Measurements from ENCODE around the gene FOXR1. TPM values are rescaled to one million over a fixed set of nuclear protein-coding genes. Genes with fewer than 3 reads are reported as not detected.
"Not testable (repeated sequence)": the region's sequence is repeated elsewhere in the genome, so short reads cannot be mapped to it uniquely, and the experiment has no call there.

FOXR1 gene
- total and polyA plus RNA-seq, 9 donors: 1.7 TPM; not detected in 8

DNA sequence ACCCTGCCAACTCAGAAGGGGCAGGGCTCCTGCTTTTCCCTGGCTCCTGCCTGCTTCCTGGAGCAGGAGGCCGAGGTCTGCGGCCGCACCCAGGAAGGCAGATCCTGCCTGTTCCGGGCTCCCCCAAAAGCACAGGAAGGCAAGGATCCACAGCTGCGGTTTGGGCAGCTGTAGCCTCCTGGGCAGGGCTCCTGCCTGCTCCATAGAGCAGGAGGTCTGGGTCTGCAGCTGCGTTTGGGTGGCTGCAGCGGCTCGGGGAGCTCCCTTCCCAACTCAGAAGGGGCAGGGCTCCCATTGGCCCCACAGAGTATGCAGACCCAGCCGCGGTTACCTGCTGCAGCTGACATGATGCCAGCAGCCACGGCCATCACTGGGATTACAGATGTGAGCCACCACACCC, 10.0 kb upstream of the FOXR1 start:
- intact Hi-C loops (cut with DNase I): no loop called here
- Histone ChIP-seq H3K4me1 (ENCODE audit: insufficient read depth) (no peaks in the 10 kb centered on the region), H3K27me3 (no peaks in the 10 kb centered on the region), H3K36me3 (no peaks in the 10 kb centered on the region), H3K27ac (no peak overlapping the region), H3K9me3 (no peaks in the 10 kb centered on the region), H3K4me3 (no peak overlapping the region)
- TF ChIP-seq POLR2A (IDR thresholded peaks at IDR 0.05) (no peak), EP300 (IDR thresholded peaks at IDR 0.05) (no peak)
- TF ChIP-seq, protein P1, sequence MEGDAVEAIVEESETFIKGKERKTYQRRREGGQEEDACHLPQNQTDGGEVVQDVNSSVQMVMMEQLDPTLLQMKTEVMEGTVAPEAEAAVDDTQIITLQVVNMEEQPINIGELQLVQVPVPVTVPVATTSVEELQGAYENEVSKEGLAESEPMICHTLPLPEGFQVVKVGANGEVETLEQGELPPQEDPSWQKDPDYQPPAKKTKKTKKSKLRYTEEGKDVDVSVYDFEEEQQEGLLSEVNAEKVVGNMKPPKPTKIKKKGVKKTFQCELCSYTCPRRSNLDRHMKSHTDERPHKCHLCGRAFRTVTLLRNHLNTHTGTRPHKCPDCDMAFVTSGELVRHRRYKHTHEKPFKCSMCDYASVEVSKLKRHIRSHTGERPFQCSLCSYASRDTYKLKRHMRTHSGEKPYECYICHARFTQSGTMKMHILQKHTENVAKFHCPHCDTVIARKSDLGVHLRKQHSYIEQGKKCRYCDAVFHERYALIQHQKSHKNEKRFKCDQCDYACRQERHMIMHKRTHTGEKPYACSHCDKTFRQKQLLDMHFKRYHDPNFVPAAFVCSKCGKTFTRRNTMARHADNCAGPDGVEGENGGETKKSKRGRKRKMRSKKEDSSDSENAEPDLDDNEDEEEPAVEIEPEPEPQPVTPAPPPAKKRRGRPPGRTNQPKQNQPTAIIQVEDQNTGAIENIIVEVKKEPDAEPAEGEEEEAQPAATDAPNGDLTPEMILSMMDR (IDR thresholded peaks at IDR 0.05): no peak
- DNase-seq: no peak
- WGBS, 3 donors: 20 to 39% (median 27%) methylated on average over 8 to 11 of the region's 11 CpGs

DNA sequence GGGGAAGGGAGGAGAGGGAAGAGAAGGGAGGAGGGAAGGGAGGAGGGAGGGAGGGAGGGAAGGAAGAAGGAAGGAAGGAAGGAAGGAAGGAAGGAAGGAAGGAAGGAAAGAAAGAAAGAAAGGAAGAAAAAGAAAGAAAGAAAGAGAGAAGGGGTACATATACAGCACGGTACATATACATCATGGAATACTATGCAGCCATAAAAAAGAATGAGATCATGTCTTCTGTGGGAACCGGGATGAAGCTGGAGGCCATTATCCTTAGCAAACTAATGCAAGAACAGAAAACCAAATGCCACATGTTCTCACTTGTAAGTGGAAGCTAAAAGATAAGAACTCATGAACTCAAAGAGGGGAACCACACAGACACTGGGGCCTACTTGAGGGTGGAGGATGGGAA, 2.1 kb upstream of the FOXR1 start:
- H3K27me3 ChIP-seq; DNase-seq; intact Hi-C loops (cut with DNase I); H3K27ac ChIP-seq; H3K4me1 ChIP-seq (ENCODE audit: insufficient read depth); H3K36me3 ChIP-seq; H3K9me3 ChIP-seq; H3K4me3 ChIP-seq: not testable (repeated sequence)
- WGBS, 3 donors: 86 to 94% (median 93%) methylated on average over 2 of the region's 2 CpGs

DNA sequence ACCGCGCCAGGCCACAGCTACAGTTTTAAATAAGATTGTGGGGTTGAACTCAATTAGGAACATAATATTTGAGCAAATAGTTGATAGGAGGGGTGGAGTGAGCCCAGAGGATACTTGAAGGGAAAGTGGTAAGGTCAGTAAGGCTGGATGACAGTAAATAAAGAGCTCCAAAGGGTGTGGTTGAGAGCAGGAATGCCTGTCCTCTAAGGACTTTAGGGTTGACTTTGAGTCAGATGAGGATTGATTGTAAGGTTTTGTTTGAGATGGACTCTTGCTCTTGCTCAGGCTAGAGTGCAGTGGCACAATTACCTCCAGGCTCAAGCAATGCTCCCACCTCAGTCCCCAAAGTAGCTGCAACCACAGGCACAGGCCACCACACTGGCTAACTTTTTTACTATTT, 2.4 kb downstream of the FOXR1 start:
- no peak for DNase-seq
- Histone ChIP-seq H3K4me1 (ENCODE audit: insufficient read depth) (no peaks in the 10 kb centered on the region), H3K4me3 (no peak overlapping the region), H3K27ac (no peak overlapping the region), H3K9me3 (no peaks in the 10 kb centered on the region), H3K36me3 (no peaks in the 10 kb centered on the region), H3K27me3 (no peaks in the 10 kb centered on the region)
- TF ChIP-seq EP300 (IDR thresholded peaks at IDR 0.05) (no peak), POLR2A (IDR thresholded peaks at IDR 0.05) (no peak)
- TF ChIP-seq, protein P1 (IDR thresholded peaks at IDR 0.05): no peak
- intact Hi-C loops (cut with DNase I): no loop called here
- WGBS, 3 donors: 92 to 98% (median 96%) methylated on average over 2 of the region's 2 CpGs

DNA sequence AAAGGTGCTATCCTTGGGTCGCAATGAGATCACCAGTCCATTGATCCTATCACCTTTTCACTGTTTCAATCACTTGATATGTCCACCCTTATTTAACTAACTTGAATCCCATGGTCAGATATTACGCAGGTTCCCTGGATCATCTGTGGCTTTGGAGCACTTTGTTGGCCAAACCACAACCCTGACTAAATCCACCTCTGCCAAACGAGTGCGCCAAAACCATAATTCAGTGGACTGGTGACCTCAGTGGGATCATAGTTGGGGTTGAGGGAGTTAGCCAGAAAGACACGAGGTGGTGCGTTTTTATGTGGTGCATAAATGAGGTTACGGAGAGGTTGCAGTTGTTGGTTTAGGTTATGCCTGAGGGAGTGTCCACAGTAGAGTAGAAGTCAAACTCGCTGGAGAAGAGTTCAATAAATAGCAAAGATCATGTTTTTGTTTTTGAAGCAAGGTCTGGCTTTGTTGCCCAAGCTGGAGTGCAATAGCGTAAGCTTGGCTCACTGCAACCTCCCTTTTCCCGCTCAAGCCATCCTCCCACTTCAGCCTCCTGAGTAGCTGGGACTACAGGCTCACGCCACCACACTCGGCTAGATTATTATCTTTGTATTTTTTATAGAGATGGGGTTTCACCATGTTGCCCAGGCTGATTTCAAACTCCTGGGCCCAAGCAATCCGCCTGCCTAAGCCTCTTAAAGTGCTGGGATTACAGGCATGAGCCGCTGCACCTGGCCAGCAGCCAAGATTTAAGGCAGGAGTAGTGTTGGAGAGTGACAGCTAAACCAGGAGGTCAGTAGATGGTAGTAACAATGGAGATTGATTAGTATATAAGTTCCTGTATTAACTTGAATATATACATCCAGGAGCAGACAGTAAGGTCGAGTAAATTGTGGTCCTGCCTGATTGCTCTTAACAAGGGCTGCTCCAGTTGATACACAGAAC, 4.5 kb downstream of the FOXR1 start:
- Histone ChIP-seq H3K4me3 (no peak overlapping the region), H3K27ac (no peak overlapping the region), H3K27me3 (no peaks in the 10 kb centered on the region), H3K4me1 (ENCODE audit: insufficient read depth) (peaks cover 1% of the 10 kb centered on the region), H3K9me3 (no peaks in the 10 kb centered on the region), H3K36me3 (no peaks in the 10 kb centered on the region)
- TF ChIP-seq EP300 (IDR thresholded peaks at IDR 0.05): no peak
- TF ChIP-seq POLR2A (IDR thresholded peaks at IDR 0.05): no peak
- TF ChIP-seq, protein P1 (IDR thresholded peaks at IDR 0.05): no peak
- 63 to 70% (median 70%) methylated on average over 15 of the region's 15 CpGs for WGBS, 3 donors
- intact Hi-C loops (cut with DNase I): no loop called here
- no peak for DNase-seq

DNA sequence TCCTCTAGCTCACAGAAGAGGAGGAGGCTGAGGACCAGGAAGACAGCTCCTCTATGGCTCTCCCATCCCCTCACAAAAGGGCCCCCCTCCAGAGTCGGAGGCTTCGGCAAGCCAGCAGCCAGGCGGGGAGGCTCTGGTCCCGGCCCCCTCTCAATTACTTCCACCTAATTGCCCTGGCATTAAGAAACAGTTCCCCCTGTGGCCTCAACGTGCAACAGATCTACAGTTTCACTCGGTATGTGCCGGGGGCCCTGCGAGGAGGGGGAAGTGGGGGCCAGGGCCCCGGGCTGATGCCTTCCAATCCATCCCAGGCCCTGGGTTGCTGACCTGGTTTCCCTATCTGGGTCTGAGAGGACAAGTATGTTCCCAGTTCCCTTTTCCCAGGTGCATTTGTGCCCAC, 7.9 kb downstream of the FOXR1 start:
- Histone ChIP-seq H3K4me3 (no peak overlapping the region), H3K36me3 (no peaks in the 10 kb centered on the region), H3K27me3 (no peaks in the 10 kb centered on the region), H3K4me1 (ENCODE audit: insufficient read depth) (peaks cover 1% of the 10 kb centered on the region), H3K9me3 (no peaks in the 10 kb centered on the region), H3K27ac (no peak overlapping the region)
- DNase-seq: no peak
- TF ChIP-seq, protein P1 (IDR thresholded peaks at IDR 0.05): no peak
- no peak for TF ChIP-seq EP300 (IDR thresholded peaks at IDR 0.05)
- TF ChIP-seq POLR2A (IDR thresholded peaks at IDR 0.05): no peak
- WGBS, 3 donors: 52 to 55% (median 54%) methylated on average over 9 of the region's 9 CpGs
- intact Hi-C loops (cut with DNase I): no loop called here
